NCI-H2029 treated with DMSO at 0.1 percent for 48 hours (cell line): Measurements from ENCODE around the gene HOXC9.

ENCODE experiments used
- DNase-seq: peaks from one replicate; lab custom pipeline; 2025; lab: John Stamatoyannopoulos, UW

HOXC9 gene

GRCh38 chr12:54002278-54002914 is 2.4 kb downstream of the HOXC9 start:
- no peak for DNase-seq

GRCh38 chr12:54002915-54003389 is 3.0 kb downstream of the HOXC9 start:
- no peak for DNase-seq

DNA sequence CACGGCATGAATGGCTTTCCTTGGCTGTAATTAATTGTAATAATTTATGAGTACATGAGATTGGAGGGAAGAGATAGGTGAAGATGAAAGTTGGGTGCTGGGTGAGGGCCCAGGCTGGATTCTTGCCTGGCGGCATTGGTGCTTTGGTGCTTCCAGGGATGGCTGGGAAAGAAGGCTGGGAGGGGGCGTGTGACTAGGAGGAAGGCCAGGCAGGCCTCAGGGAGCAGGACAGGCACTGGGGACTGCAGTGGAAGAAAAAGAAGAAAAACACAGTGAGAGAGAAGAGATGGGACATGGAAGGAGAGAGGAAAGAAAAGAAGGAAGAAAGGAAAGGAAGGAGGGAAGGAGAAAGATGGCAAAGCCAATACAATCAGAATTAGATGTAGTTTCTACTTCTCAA is 3.7 kb downstream of the HOXC9 start:
- no peak for DNase-seq

DNA sequence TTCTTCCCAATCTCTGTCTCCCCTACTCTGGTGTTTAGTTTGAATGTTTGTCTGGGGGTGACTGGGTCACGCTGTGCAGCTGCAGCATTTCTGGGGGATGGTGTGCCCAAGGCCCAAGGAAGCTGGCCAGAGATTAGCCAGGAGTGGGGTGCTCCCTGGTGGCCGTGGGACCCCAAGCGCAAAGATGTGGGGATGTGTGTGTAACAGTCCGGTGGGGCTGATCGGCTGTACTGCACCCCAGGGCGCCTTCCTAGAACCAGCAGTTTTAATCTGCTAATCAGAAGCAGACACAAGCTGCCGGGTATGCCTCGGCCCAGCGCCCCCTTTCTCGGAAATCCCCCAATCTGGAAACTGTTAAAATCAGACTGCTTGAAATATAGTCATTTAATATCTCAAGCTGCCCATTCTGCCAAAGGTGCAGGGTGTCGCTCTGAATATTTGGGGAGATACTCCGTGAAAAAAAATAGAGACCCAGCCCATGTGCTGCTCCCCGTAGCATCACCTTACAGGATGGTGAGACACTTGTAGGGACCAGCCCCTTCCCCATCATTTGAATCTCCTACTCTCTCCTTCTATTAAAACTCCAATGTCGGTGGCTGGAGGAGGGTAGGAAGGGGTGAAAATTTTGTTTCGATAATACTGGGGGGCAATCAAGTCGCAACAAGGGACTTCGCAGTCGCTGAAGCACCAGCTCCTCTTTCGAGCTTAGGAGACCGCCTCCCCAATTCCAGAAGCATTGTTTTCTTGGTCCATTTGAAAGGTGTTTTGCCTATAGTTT is 4.3 kb downstream of the HOXC9 start:
- DNase-seq, result no peak

GRCh38 chr12:54004841-54005530 is 5.0 kb downstream of the HOXC9 start:
- DNase-seq, result no peak

GRCh38 chr12:54005531-54005852 is 5.5 kb downstream of the HOXC9 start:
- no peak for DNase-seq

- DNase-seq, result peak; percentile 38
These were observed 6.0 kb downstream of the HOXC9 start for GRCh38 chr12:54005853-54006558.

- no peak for DNase-seq
These were observed 6.7 kb downstream of the HOXC9 start for GRCh38 chr12:54006559-54007220.

GRCh38 chr12:54007538-54008259 is 7.7 kb downstream of the HOXC9 start:
- DNase-seq, result no peak

- no peak for DNase-seq
These were observed 8.2 kb downstream of the HOXC9 start for GRCh38 chr12:54008260-54008552.

DNA sequence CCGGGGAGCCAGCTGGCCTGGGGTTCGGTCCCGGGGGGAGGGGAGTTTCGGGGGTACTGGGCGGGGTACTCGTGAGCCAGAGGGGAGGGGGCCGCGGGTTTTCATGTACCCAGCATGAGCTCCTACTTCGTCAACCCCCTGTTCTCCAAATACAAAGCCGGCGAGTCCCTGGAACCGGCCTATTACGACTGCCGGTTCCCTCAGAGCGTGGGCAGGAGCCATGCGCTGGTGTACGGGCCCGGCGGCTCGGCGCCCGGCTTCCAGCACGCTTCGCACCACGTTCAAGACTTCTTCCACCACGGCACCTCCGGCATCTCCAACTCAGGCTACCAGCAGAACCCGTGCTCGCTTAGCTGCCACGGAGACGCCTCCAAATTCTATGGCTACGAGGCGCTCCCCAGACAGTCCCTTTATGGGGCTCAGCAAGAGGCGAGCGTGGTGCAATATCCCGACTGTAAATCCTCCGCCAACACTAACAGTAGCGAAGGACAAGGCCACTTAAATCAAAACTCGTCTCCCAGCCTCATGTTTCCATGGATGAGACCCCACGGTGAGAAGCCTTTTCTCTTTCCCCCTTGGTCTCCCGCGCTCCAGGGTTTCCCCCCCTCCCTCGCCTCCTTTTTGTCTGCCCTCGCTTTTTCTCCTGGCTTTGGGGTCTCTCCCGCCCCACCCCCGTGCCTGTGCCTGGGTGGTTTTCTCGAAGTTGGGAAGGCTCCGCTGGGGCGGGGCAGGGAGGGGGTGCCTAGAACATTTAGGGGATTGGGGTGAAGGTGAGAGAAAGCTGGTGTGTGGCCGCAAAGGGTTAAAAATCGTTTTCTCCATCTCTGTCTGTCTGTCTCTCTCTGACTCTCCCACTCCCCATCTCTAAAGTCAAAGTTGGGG is 9.5 kb downstream of the HOXC9 start:
- DNase-seq, result no peak

GRCh38 chr12:54010053-54010971 is 10.4 kb downstream of the HOXC9 start:
- no peak for DNase-seq

- no peak for DNase-seq
These were observed 11.2 kb downstream of the HOXC9 start for GRCh38 chr12:54010972-54011664.

DNA sequence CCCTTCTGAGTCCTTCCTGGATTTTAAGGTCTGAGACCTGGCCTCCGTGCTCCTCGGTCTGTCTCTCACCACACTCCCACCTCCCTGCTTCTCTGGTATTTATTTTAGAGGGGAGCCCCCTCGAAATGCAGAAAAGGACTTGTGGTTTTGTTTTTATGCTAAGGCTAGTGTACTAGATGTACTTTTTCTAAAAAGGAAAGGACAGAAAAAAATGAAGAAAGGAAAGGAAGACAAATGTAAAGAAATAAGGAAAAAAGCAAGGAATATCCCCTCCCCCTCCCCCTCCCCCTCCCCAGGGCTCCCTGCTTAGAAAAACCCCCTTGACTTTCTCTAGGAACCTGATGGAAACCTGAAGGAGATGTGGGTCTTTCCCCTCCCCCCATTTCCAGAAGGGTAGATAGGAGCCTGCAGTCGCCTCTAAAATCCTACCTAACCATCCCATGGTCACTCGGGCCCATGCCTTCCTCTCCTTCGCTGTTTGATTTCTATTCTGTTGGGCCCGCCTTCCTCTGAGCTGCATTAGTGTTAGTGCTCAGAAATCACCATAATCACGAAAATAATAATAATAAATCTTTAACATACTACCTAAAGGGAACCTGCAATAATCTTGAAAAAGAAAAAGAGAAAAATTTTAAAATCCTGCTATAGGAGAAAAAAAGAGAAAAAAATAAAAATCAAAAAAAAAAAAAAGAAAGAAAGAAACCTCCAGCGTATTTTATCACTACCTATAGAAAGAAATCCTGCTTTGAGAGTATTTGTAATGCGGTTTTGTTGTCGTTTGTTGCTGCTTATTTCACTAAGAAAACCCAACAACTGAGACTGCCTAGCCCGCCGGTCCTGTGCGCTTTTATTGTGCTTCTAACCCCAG is 11.9 kb downstream of the HOXC9 start:
- no peak for DNase-seq

- DNase-seq, result no peak
These were observed 12.9 kb downstream of the HOXC9 start for GRCh38 chr12:54012631-54013409.

GRCh38 chr12:54014377-54015017 is 14.5 kb downstream of the HOXC9 start:
- DNase-seq, result no peak
